ENCODE measurements around the gene ARID3A. TPM values are rescaled to one million over a fixed set of nuclear protein-coding genes. Genes with fewer than 3 reads are reported as not detected.
A peak's percentile ranks its signal among the peaks of the same experiment; 100 is the strongest.

ARID3A gene
- total RNA-seq, 3 donors from 2014 or later (not counting 1 experiment from before 2014, with no cell fraction given): 15.9 to 24.6 (median 24.2) TPM

GRCh38 chr19:1015782-1016646 lies 90.2 kb downstream of the ARID3A start:
- H3K36me3 Mint-ChIP-seq: no peaks in the 10 kb centered on the region
- H3K4me1 ChIP-seq (ENCODE audit: control insufficient read depth, insufficient read depth, low read length): peaks cover 54% of the 10 kb centered on the region
- ATAC-seq (no peak), DNase-seq (no peak)
- no peaks in the 10 kb centered on the region for H3K27me3 ChIP-seq (ENCODE audit: control insufficient read depth, insufficient read depth, low read length)
- intact Hi-C loops (cut with micrococcal nuclease): no loop called here
- 87% methylated on average over 31 of the region's 31 CpGs for WGBS (ENCODE audit: insufficient coverage)
- no peaks in the 10 kb centered on the region for H3K27me3 Mint-ChIP-seq (ENCODE audit: low read depth in 2 of 2)
- TF ChIP-seq CTCF (IDR thresholded peaks at IDR 0.05): no peak
- no peak overlapping the region for H3K27ac ChIP-seq (ENCODE audit: low read length)
- peak overlapping the region in 1 of 2 donors; percentile 84 for H3K27ac Mint-ChIP-seq
- H3K9me3 Mint-ChIP-seq: no peaks in the 10 kb centered on the region
- H3K36me3 ChIP-seq (ENCODE audit: control insufficient read depth, insufficient read depth, low read length): peaks cover 32% of the 10 kb centered on the region
- peak overlapping the region; percentile 9 for H3K4me3 Mint-ChIP-seq
- H3K4me1 Mint-ChIP-seq: peaks cover 15 to 46% of the 10 kb centered on the region in 2 donors
- H3K9me3 ChIP-seq (ENCODE audit: control insufficient read depth, insufficient read depth, low read length): no peaks in the 10 kb centered on the region
- H3K4me3 ChIP-seq (ENCODE audit: low read length): no peak overlapping the region

- 84% methylated on average over 12 of the region's 12 CpGs for WGBS (ENCODE audit: insufficient coverage)
- Mint-ChIP-seq H3K9me3 (no peaks in the 10 kb centered on the region), H3K4me1 (peaks cover 22 to 53% of the 10 kb centered on the region in 2 donors), H3K36me3 (no peaks in the 10 kb centered on the region), H3K27ac (peak overlapping the region in 1 of 2 donors; percentile 84), H3K4me3 (peak overlapping the region; percentile 45), H3K27me3 (ENCODE audit: low read depth in 2 of 2) (peaks cover 0 to 3% of the 10 kb centered on the region in 2 donors)
- Histone ChIP-seq H3K4me1 (ENCODE audit: control insufficient read depth, insufficient read depth, low read length) (peaks cover 61% of the 10 kb centered on the region), H3K4me3 (ENCODE audit: low read length) (no peak overlapping the region), H3K36me3 (ENCODE audit: control insufficient read depth, insufficient read depth, low read length) (peaks cover 31% of the 10 kb centered on the region), H3K9me3 (ENCODE audit: control insufficient read depth, insufficient read depth, low read length) (no peaks in the 10 kb centered on the region), H3K27ac (ENCODE audit: low read length) (no peak overlapping the region), H3K27me3 (ENCODE audit: control insufficient read depth, insufficient read depth, low read length) (no peaks in the 10 kb centered on the region)
- intact Hi-C loops (cut with micrococcal nuclease): no loop called here
- no peak for DNase-seq
- no peak for TF ChIP-seq CTCF (IDR thresholded peaks at IDR 0.05)
- no peak for ATAC-seq
These were observed 90.8 kb downstream of the ARID3A start for GRCh38 chr19:1016647-1017114.

- H3K27me3 ChIP-seq (ENCODE audit: control insufficient read depth, insufficient read depth, low read length): no peaks in the 10 kb centered on the region
- DNase-seq (no peak), ATAC-seq (no peak)
- H3K36me3 ChIP-seq (ENCODE audit: control insufficient read depth, insufficient read depth, low read length): peaks cover 26% of the 10 kb centered on the region
- H3K9me3 ChIP-seq (ENCODE audit: control insufficient read depth, insufficient read depth, low read length): no peaks in the 10 kb centered on the region
- intact Hi-C loops (cut with micrococcal nuclease): no loop called here
- TF ChIP-seq CTCF (IDR thresholded peaks at IDR 0.05): no peak
- Mint-ChIP-seq H3K9me3 (no peaks in the 10 kb centered on the region), H3K36me3 (no peaks in the 10 kb centered on the region), H3K4me3 (peak overlapping the region; percentile 64), H3K4me1 (peaks cover 24 to 54% of the 10 kb centered on the region in 2 donors), H3K27me3 (ENCODE audit: low read depth in 2 of 2) (peaks cover 0 to 3% of the 10 kb centered on the region in 2 donors), H3K27ac (peak overlapping the region; percentile 57 to 84)
- WGBS (ENCODE audit: insufficient coverage): 69% methylated on average over 24 of the region's 24 CpGs
- H3K4me1 ChIP-seq (ENCODE audit: control insufficient read depth, insufficient read depth, low read length): peaks cover 67% of the 10 kb centered on the region
- H3K27ac ChIP-seq (ENCODE audit: low read length): no peak overlapping the region
- H3K4me3 ChIP-seq (ENCODE audit: low read length): no peak overlapping the region
These were observed 91.5 kb downstream of the ARID3A start for GRCh38 chr19:1017115-1017905.
